Measurements from ENCODE around the gene RNF26. TPM values are rescaled to one million over a fixed set of nuclear protein-coding genes. Genes with fewer than 3 reads are reported as not detected.

The RNF26 gene
- polyA plus RNA-seq, 1 of the 3 experiments (the other 2 are of a cell fraction) = 31.9 TPM

GRCh38 chr11:119345685-119346084 lies 11.4 kb downstream of the RNF26 start:
- Histone ChIP-seq H3K4me3 (ENCODE audit: low read depth in 2 of 2, low read length in 1 of 2) (no peak overlapping the region), H3K79me2 (ENCODE audit: insufficient read depth) (no peaks in the 10 kb centered on the region), H3K9me3 (no peaks in the 10 kb centered on the region), H3K36me3 (replicated peaks in 1 of 2; ENCODE audit: control insufficient read depth in 1 of 2, insufficient read depth in 2 of 2, low read length in 1 of 2) (no peaks in the 10 kb centered on the region), H3K4me2 (no peak overlapping the region), H3K4me1 (ENCODE audit: control insufficient read depth in 1 of 2, insufficient read depth in 2 of 2, low read depth in 1 of 2, low read length in 1 of 2) (peaks cover 0 to 7% of the 10 kb centered on the region in 2 experiments; a peak in 1 of 4 replicates), H2AFZ (ENCODE audit: low read depth) (no peak overlapping the region), H3K9me2 (no peaks in the 10 kb centered on the region), H4K20me1 (ENCODE audit: insufficient read depth) (no peaks in the 10 kb centered on the region), H3F3A (replicated peaks; ENCODE audit: insufficient read depth) (no peaks in the 10 kb centered on the region), H3K27ac (ENCODE audit: low read depth in 2 of 2, low read length in 1 of 2) (no peak overlapping the region), H3K9ac (no peak overlapping the region), H3K27me3 (ENCODE audit: insufficient read depth) (no peaks in the 10 kb centered on the region; the same call in 1 of the 2 replicates)
- ChIA-PET CTCF (interaction anchor here (0.5 to 11.0 kb wide), 4 partner anchors 11 to 188 kb away, joined by 3 to 90 read pairs (median 46); no protein-coding TSS in a partner anchor), POLR2A (no interaction called here)
- no peak for TF ChIP-seq GABPA (IDR thresholded peaks at IDR 0.05; ENCODE audit: low read depth)
- no peak for TF ChIP-seq USF2 (IDR thresholded peaks at IDR 0.05; ENCODE audit: borderline replicate concordance, low read depth, low read length)
- TF ChIP-seq, protein P1, sequence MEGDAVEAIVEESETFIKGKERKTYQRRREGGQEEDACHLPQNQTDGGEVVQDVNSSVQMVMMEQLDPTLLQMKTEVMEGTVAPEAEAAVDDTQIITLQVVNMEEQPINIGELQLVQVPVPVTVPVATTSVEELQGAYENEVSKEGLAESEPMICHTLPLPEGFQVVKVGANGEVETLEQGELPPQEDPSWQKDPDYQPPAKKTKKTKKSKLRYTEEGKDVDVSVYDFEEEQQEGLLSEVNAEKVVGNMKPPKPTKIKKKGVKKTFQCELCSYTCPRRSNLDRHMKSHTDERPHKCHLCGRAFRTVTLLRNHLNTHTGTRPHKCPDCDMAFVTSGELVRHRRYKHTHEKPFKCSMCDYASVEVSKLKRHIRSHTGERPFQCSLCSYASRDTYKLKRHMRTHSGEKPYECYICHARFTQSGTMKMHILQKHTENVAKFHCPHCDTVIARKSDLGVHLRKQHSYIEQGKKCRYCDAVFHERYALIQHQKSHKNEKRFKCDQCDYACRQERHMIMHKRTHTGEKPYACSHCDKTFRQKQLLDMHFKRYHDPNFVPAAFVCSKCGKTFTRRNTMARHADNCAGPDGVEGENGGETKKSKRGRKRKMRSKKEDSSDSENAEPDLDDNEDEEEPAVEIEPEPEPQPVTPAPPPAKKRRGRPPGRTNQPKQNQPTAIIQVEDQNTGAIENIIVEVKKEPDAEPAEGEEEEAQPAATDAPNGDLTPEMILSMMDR (IDR thresholded peaks at IDR 0.05) = no peak
- no peak for TF ChIP-seq TAF1 (IDR thresholded peaks at IDR 0.05; ENCODE audit: borderline replicate concordance, low read depth, low read length)
- no peak for TF ChIP-seq PBX3 (IDR thresholded peaks at IDR 0.05)
- TF ChIP-seq RXRA (IDR thresholded peaks at IDR 0.05; ENCODE audit: borderline replicate concordance, low read depth) = no peak
- no peak for TF ChIP-seq MXI1 (IDR thresholded peaks at IDR 0.05; ENCODE audit: low read depth, low read length)
- TF ChIP-seq, protein P2, sequence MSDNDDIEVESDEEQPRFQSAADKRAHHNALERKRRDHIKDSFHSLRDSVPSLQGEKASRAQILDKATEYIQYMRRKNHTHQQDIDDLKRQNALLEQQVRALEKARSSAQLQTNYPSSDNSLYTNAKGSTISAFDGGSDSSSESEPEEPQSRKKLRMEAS (IDR thresholded peaks at IDR 0.05; ENCODE audit: low read depth) = no peak
- TF ChIP-seq YY1 (IDR thresholded peaks at IDR 0.05; ENCODE audit: low read depth) = no peak
- no peak for DNase-seq
- 79% methylated on average over 10 of the region's 12 CpGs for WGBS (ENCODE audit: low lambda C conversion rate)

GRCh38 chr11:119346605-119347004 lies 12.3 kb downstream of the RNF26 start, which contains the start of gene MFRP:
Gene MFRP, minus strand, starts transcription at chr11:119346705. Its CDS starts 192 bp downstream, at chr11:119346513.
- Histone ChIP-seq H3K4me2 (no peak within 1 kb of the TSS), H3K9ac (no peak within 1 kb of the TSS), H4K20me1 (ENCODE audit: insufficient read depth) (no peaks in the 10 kb centered on the region), H3K4me3 (ENCODE audit: low read depth in 2 of 2, low read length in 1 of 2) (no peak within 1 kb of the TSS), H3K27ac (ENCODE audit: low read depth in 2 of 2, low read length in 1 of 2) (no peak within 1 kb of the TSS), H3K27me3 (ENCODE audit: insufficient read depth) (no peaks in the 10 kb centered on the region; the same call in 1 of the 2 replicates), H3K4me1 (ENCODE audit: control insufficient read depth in 1 of 2, insufficient read depth in 2 of 2, low read depth in 1 of 2, low read length in 1 of 2) (peaks cover 0 to 7% of the 10 kb centered on the region in 2 experiments; a peak in 1 of 4 replicates), H3K79me2 (ENCODE audit: insufficient read depth) (no peaks in the 10 kb centered on the region), H3K36me3 (replicated peaks in 1 of 2; ENCODE audit: control insufficient read depth in 1 of 2, insufficient read depth in 2 of 2, low read length in 1 of 2) (no peaks in the 10 kb centered on the region), H3K9me2 (no peaks in the 10 kb centered on the region), H2AFZ (ENCODE audit: low read depth) (no peak within 1 kb of the TSS), H3K9me3 (no peaks in the 10 kb centered on the region), H3F3A (replicated peaks; ENCODE audit: insufficient read depth) (no peaks in the 10 kb centered on the region)
- 46% methylated on average over 6 of the region's 6 CpGs for WGBS (ENCODE audit: low lambda C conversion rate)
- CTCF ChIA-PET = interaction anchor here (1.6 to 11.0 kb wide), 5 partner anchors 8 to 134 kb away, joined by 3 to 90 read pairs (median 42); no protein-coding TSS in a partner anchor
- DNase-seq = no peak
- TF ChIP-seq SIN3A (IDR thresholded peaks at IDR 0.05; ENCODE audit: borderline replicate concordance, low read depth, low read length) (no peak), CHD2 (IDR thresholded peaks at IDR 0.05; ENCODE audit: low read length, partially characterized antibody) (no peak), NFIC (IDR thresholded peaks at IDR 0.05; ENCODE audit: borderline replicate concordance) (no peak), PBX3 (IDR thresholded peaks at IDR 0.05) (no peak), MEF2A (IDR thresholded peaks at IDR 0.05; ENCODE audit: borderline replicate concordance, low read depth) (no peak), FOXM1 (IDR thresholded peaks at IDR 0.05; ENCODE audit: low read depth) (no peak), RCOR1 (IDR thresholded peaks at IDR 0.05; ENCODE audit: low read length) (no peak)
- TF ChIP-seq, protein P3, sequence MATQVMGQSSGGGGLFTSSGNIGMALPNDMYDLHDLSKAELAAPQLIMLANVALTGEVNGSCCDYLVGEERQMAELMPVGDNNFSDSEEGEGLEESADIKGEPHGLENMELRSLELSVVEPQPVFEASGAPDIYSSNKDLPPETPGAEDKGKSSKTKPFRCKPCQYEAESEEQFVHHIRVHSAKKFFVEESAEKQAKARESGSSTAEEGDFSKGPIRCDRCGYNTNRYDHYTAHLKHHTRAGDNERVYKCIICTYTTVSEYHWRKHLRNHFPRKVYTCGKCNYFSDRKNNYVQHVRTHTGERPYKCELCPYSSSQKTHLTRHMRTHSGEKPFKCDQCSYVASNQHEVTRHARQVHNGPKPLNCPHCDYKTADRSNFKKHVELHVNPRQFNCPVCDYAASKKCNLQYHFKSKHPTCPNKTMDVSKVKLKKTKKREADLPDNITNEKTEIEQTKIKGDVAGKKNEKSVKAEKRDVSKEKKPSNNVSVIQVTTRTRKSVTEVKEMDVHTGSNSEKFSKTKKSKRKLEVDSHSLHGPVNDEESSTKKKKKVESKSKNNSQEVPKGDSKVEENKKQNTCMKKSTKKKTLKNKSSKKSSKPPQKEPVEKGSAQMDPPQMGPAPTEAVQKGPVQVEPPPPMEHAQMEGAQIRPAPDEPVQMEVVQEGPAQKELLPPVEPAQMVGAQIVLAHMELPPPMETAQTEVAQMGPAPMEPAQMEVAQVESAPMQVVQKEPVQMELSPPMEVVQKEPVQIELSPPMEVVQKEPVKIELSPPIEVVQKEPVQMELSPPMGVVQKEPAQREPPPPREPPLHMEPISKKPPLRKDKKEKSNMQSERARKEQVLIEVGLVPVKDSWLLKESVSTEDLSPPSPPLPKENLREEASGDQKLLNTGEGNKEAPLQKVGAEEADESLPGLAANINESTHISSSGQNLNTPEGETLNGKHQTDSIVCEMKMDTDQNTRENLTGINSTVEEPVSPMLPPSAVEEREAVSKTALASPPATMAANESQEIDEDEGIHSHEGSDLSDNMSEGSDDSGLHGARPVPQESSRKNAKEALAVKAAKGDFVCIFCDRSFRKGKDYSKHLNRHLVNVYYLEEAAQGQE (IDR thresholded peaks at IDR 0.05; ENCODE audit: low read depth, low read length) = no peak
- TF ChIP-seq, protein P2 (IDR thresholded peaks at IDR 0.05; ENCODE audit: low read depth) = no peak
- POLR2A ChIA-PET = no interaction called here
